NT2/D1 (cell line): ENCODE measurements around the gene SLC26A6.

ENCODE experiments used
- SUZ12 ChIP-seq: IDR thresholded peaks from 2 replicates; pipeline ENCODE4 v1.6.1; 2011; ENCODE audit not compliant: insufficient read length, insufficient read depth; ENCODE audit errors: extremely low read depth
- YY1 ChIP-seq: IDR thresholded peaks from 2 replicates; pipeline ENCODE4 v1.6.1; 2011; ENCODE audit not compliant: insufficient read length, insufficient read depth
- ZNF274 ChIP-seq: IDR thresholded peaks from 2 replicates; pipeline ENCODE4 v1.6.1; 2011; ENCODE audit warnings: mild to moderate bottlenecking, low read depth, low read length

GRCh38 chr3:48652923-48653715 lies 17.9 kb upstream of the SLC26A6 start:
- TF ChIP-seq YY1 (no peak), SUZ12 (no peak), ZNF274 (no peak)
